HG02588 (cell line): Measurements from ENCODE around the gene GOLGA6L25.
"Not testable (repeated sequence)": the region's sequence is repeated elsewhere in the genome, so short reads cannot be mapped to it uniquely, and the experiment has no call there.

ENCODE experiments used
- ATAC-seq: cut with Tn5 transposase; IDR thresholded peaks from one replicate; pipeline ENCODE4 v1.9.1; 2021; ENCODE audit warnings: mild to moderate bottlenecking, moderate library complexity; ENCODE audit not compliant: unreplicated experiment

GOLGA6L25 gene, protein sequence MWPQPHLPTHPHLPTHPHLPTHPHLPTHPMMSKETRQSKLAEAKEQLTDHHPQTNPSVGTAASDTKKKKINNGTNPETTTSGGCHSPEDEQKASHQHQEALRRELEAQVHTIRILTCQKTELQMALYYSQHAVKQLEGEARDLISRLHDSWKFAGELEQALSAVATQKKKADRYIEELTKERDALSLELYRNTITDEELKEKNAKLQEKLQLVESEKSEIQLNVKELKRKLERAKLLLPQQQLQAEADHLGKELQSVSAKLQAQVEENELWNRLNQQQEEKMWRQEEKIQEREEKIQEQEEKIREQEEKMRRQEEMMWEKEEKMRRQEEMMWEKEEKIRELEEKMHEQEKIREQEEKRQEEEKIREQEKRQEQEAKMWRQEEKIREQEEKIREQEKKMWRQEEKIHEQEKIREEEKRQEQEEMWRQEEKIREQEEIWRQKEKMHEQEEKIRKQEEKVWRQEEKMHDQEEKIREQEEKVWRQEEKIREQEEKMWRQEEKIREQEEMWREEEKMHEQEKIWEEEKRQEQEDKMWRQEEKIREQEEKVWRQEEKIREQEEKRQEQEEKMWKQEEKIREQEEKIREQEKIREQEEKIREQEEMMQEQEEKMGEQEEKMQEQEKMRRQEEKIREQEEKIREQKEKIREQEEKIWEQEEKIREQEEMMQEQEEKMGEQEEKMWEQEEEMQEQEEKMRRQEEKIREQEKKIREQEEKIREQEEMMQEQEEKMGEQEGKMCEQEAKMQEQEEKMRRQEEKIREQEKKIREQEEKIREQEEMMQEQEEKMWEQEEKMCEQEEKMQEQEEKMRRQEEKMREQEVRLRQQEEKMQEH

DNA sequence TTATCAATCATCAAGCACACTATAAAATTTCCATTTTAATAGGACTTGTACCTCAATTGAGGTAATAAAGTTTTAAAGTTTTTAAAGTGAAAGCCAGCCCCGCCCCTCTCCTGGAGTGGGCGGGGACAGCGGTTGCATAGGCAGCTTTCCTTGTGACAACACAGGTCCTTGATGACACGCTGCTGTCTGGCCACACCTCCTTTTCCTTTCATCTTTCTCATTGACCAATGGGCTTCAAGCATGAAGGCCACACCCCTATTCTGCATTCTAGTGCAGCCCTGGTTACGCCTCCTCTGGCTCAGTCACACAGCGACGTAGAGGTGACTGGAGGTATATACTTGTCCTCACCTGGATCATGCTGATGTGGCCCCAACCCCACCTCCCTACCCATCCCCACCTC, at the start of gene GOLGA6L25:
TSS of gene GOLGA6L25 (plus strand) at position 301 of the 400 bp plus-strand sequence. CDS start at position 362, 61 bp downstream.
- not testable (repeated sequence) for ATAC-seq

DNA sequence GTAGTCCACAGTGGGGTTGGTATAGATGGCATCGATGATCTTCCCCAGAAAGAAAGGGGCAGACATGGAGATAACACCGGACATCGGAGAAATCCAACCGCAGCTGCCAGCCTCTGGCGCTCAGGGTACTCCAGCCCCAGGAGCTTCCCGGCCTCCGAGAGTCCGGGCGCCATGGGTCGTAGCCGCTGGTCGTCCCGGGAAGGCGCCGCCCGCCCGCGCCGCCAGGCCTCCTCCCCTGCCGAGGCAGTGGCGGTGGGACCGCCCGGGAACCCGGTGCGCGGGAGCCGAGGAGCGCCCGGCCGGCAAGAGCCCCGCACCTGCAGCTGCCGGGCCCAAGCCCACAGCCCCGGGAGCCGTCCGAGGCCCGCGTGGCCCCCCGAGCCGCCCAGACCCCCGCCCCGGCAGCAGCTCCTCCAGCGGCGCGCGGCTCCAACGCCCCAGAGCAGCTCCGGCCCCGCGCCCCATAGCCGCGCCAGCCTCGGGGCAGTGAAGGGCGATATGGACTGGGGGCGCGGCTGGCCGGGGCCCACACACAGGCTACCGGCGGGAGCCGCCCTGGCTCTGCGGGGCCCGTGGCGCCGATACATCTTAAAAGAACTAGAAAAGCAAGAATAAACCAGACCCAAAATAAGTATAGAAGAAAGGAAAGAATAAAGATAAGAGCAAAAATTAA, 45.0 kb upstream of the GOLGA6L25 start:
- ATAC-seq = not testable (repeated sequence)

DNA sequence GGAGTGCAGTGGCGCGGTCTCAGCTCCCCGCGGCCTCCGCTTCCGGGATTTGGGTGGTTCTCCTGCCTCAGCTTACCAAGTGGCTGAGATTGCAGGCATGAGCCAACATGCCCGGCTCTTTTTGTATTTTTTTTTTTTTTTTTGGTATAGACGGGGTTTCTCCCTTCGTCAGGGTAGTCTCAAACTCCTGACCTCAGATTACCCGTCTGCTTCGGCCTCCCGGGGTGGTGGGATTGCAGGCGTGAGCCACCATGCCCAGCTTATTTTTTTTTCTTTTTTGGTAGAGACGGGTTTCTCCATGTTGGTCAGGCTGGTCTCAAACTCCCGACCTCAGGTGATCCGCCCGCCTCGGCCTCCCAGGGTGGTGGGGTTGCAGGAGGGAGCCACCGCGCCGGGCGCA, 39.2 kb upstream of the GOLGA6L25 start:
- not testable (repeated sequence) for ATAC-seq

DNA sequence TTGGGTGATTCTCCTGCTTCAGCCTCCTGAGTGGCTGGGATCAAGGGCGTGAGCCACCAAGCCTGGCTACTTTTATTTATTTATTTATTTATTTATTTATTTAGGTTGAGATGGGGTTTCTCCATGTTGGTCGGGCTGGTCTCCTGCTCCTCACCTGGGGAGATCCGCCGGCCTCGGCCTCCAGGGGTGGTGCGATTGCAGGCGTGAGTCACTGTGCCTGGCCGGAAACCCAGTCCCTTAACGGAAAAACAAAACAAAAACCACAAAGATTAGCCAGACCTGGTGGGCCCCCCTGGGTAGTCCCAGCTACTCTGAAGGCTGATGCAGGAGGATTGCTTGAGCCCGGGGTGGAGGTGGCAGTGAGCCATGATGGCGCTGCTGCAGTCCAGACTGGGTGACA, 38.2 kb upstream of the GOLGA6L25 start:
- ATAC-seq = not testable (repeated sequence)

DNA sequence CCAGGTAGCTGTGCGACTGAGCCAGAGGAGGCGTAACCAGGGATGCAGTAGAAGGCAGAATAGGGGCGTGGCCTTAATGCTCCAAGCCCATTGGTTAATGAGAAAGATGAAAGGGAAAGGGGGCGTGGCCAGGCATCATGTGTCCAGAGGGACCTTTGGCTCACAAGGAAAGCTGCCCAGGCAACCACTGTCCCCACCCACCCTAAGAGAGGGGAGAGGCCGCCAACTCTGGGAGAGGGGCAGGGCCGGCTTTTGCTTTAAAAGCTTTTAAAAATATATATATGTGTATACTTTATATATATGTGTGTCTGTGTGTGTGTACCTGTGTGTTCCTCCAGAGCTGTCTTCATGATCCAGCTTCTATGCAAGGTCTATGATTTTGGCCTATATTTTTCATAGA, 20.4 kb upstream of the GOLGA6L25 start, which contains the start of gene GOLGA8G:
TSS of gene GOLGA8G (minus strand) at position 18 of the 400 bp plus-strand sequence. CDS start 62 bp downstream, outside the sequence.
- ATAC-seq = not testable (repeated sequence)

DNA sequence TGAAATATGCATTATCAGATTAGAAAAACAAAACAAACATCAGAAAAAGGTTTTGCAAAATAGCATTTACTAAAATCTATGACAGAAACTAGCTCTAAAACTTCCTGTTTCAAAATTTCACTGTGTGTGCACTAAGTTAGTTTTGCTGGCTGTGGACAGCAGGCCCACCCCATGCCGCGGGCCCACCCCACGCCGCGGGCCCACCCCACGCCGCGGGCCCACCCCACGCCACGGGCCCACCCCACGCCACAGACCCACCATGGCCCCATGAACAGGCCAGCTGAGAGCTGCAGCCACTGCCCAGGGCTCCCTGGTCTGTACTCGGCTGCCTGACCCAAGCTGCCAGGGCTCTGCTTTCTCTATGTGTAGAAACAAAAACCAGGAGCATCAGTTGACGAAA, 20.0 kb downstream of the GOLGA6L25 start:
- ATAC-seq = not testable (repeated sequence)

DNA sequence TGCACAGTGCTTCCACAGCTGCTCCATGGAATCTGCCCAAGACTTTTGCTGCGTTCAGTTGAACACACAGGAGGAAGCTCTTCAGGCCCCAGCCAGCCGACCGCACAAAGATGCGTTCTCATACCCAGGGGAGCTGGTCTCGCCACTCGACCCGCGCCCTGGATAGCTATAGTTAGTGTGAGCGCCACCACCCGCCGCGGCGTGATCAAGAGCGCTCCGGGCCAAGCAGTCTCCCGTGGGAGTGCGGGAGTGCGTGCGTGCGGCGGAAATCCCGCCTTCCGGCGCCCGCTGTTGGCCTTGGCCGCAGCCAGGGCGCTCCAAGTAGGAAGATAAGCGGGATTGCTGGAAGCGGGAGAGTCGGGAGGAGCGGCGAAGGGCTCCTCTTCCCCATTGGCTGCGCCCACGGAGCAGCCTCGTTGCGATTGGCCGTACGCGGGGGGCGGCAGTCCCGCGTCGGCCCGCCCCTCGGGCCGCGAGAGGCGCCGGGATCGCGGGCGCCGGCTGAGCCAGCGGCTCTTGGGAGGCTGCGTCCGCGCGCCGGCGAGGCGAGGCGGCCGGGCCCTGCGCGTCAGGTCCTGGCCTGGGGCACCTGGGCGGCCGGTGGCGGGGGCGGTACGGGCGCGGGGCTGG, 35.7 kb downstream of the GOLGA6L25 start:
- not testable (repeated sequence) for ATAC-seq

DNA sequence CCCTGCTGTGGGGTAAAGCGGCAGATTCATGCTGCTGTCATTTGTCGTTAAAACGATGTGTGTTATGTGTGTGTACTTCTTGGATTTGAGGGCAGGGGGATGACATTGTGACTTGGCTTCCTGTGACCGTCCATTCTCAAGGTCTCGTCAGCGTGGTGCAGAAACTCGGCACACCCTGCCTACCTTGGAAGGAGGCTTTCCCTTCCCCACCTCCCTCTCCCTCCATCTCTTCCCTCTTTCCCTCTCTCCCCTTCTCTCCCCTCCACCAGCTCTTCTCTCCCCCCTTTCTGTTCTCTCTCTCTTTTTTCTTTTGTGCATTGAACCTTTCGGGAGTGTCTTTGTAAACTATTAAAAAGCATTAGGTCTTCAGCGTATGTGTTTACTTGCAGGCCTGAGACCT, 36.4 kb downstream of the GOLGA6L25 start:
- ATAC-seq = not testable (repeated sequence)

DNA sequence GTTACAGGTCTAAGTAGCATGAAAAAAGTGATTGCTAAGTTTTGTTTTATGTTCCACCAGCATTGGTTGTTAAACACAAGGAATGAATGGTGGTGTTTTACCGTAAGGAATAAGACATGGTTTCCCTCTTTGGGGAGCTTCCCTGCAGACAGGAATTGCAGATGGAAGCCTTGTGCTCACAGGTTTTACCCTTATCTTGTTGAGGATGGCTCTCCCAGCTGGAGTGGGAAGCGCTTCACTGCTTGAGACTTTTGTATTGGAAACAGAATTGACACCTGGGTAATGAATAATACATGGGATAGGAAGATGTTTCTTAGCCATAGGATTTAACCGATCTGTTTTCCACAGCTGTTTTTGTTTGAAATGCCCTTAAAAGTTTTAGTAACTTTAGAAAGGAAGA, 39.0 kb downstream of the GOLGA6L25 start:
- not testable (repeated sequence) for ATAC-seq

DNA sequence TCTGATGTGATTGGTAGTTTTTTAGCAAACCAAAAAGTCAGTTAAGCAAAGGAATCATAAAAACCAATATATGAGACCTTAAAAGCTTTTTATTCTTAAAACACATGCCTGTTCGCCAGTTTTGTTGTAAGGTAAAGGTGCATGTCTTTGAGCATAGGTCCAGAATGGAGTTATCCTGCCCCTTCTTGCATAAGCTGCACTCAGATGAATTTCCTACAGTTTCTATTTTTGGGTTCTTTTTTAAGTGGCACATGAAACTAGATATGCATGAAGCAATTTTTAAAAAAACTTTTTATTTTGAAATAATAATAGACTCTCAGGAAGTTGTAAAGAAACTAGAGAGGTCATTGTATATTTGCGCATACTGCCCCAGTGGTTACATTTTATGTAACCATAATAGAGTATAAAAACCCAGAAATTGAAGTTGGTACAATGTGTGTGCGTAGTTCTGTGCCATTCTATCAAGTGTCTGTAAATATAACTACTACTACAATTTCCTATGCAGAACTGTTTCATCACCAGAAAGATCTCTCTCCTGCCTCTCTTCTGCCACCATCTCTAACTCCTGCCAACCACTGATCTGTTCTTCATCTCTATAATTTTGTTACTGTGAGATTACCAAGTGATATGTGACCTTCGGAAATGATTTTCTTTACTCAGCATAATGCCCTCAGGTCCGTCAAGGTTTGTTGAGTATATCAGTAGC, 40.2 kb downstream of the GOLGA6L25 start:
- not testable (repeated sequence) for ATAC-seq

DNA sequence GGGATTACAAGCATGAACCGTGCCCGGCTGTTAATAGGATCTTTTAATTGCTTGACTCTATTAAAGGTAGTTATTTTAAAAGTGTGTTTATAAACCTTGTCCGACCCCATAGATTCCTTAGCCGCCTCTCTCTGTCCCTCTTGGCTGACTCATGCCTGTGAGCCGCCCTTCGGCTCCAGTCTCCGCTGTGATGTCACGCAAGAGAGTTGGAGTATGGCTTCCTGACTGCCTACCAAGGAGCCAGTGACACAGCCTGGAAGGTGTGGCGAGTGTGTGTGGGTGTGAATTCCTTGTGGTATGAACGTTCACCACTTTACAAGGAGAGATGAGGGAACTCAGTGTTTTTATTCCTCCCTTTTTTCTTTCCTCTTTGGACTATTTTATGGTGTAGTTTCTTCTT, 44.1 kb downstream of the GOLGA6L25 start:
- ATAC-seq = not testable (repeated sequence)

DNA sequence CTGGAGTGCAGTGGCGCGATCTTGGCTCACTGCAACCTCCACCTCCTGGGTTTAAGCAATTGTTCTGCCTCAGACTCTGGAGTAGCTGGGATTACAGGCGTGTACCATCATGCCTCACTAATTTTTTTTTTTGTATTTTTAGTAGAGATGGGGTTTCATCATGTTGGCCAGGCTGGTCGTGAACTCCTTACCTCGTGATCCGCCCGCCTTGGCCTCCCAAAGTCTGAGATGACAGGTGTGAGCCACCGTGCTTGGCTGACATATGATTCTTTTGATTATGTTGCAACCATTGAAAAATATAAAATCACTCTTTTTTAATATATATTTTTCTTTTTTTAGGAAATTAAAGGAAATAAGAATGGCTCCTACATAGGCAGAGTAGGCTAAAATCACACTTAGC, 44.8 kb downstream of the GOLGA6L25 start:
- not testable (repeated sequence) for ATAC-seq

DNA sequence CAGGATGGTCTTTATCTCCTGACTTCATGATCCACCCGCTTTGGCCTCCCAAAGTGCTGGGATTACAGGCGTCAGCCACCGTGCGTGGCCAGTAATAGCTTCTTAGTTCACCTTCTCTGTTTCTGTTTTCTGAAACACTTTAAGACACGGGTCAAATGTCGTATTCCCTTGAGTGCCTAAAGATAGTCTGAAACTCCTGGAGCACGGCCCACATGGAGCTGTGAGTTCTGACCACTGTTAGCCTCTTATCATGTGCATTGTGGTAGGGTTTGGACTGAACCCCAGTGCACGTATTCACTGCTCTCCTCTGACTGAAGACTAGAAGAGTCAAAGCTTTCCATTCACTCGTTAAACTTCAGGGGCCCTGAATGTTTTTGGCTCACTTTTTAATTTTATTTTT, 48.8 kb downstream of the GOLGA6L25 start:
- ATAC-seq = not testable (repeated sequence)
